Common myeloid progenitor, CD34-positive (primary cell): ENCODE results near the gene COX6B2.

Experiments used
- CTCF ChIA-PET: fragments of 350-600 bp; sonication (Branson Sonifier 250); formaldehyde crosslinking; loops from one replicate; lab custom pipeline; 2021; ENCODE audit warnings: antibody characterized with exemption; lab: Charles Lee
- POLR2A ChIA-PET: fragments of 350-600 bp; sonication (Branson Sonifier 250); formaldehyde crosslinking; loops from one replicate; lab custom pipeline; 2021; ENCODE audit warnings: antibody characterized with exemption; lab: Charles Lee
- DNase-seq, 3 donors: peaks; one replicate each; pipeline versions ENCODE4 v3.0.0 to v3.0.0-alpha.2; 2013
- H3K27ac ChIP-seq, 2 experiments: 1 replicate in 1 of 2; 2 replicates in 1 of 2; pipeline ENCODE4 v1.7.0; 2013; ENCODE audit warnings: inconsistent platforms in 2 of 2, low read length in 2 of 2, mild to moderate bottlenecking in 2 of 2, low read depth in 1 of 2, moderate library complexity in 1 of 2; ENCODE audit not compliant: severe bottlenecking in 2 of 2, insufficient read depth in 1 of 2, poor library complexity in 1 of 2
- H3K27me3 ChIP-seq, 5 experiments: replicated peaks in 2 of 5; 1 replicate in 3 of 5; 2 replicates in 2 of 5; pipeline versions ENCODE4 v1.6.1 to v1.7.0; 2013; ENCODE audit warnings: low read length in 4 of 5, mild to moderate bottlenecking in 2 of 5, moderate library complexity in 2 of 5, inconsistent platforms in 1 of 5; ENCODE audit not compliant: insufficient read depth in 5 of 5, control insufficient read depth in 4 of 5
- H3K36me3 ChIP-seq, 4 experiments: 1 replicate in 2 of 4; 2 replicates in 2 of 4; pipeline versions ENCODE4 v1.6.1 to v1.7.0; 2013; ENCODE audit warnings: low read length in 3 of 4, control low read depth in 1 of 4, mild to moderate bottlenecking in 1 of 4; ENCODE audit not compliant: control insufficient read depth in 4 of 4, insufficient read depth in 4 of 4
- H3K4me1 ChIP-seq, 4 experiments: 1 replicate in 3 of 4; 2 replicates in 1 of 4; pipeline versions ENCODE4 v1.6.1 to v1.7.1; 2013; ENCODE audit warnings: low read length in 3 of 4, mild to moderate bottlenecking in 3 of 4, control low read depth in 1 of 4, inconsistent platforms in 1 of 4, moderate library complexity in 1 of 4; ENCODE audit not compliant: control insufficient read depth in 4 of 4, insufficient read depth in 4 of 4; ENCODE audit errors: control extremely low read depth in 1 of 4
- H3K4me3 ChIP-seq, 7 experiments: 1 replicate in 4 of 7; 2 replicates in 3 of 7; pipeline versions ENCODE4 v1.5.1 to v1.7.0; 2013; ENCODE audit warnings: mild to moderate bottlenecking in 7 of 7, low read length in 6 of 7, moderate library complexity in 6 of 7, inconsistent platforms in 2 of 7, low read depth in 2 of 7, control low read depth in 1 of 7; ENCODE audit not compliant: insufficient read depth in 4 of 7, control insufficient read depth in 1 of 7; ENCODE audit errors: extremely low read depth in 1 of 7
- H3K9me3 ChIP-seq, 5 experiments: 1 replicate in 4 of 5; 2 replicates in 1 of 5; pipeline versions ENCODE4 v1.6.1 to v1.7.1; 2013; ENCODE audit warnings: low read length in 4 of 5, mild to moderate bottlenecking in 2 of 5, inconsistent platforms in 1 of 5, low read depth in 1 of 5, moderate library complexity in 1 of 5; ENCODE audit not compliant: control insufficient read depth in 4 of 5, insufficient read depth in 2 of 5; ENCODE audit errors: control extremely low read depth in 1 of 5
- WGBS: methylation state at CpG from one replicate; pipeline ENCODE4 v1.1.5; 2013; ENCODE audit not compliant: insufficient coverage; 5-methylcytosine and 5-hydroxymethylcytosine counted together

COX6B2 gene

DNA sequence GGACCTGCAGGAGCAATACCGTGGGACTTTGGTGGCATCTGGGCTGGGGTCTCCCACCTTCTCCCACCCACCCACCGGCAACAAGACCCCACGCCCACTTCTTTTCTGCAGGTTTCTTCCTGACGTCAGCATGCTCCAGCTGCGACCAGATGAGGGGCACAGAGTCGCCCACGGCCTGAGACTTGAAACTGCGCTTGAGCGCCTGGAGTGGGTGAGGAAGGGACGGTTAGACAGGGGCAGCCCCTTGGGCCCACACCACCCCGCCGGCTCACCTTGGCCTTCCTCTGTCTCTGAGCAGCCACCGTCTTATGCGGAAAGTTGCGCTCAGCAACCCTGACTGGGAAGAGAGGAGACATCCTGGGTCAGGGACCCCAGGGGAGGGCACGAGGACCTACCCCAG is 6.4 kb upstream of the COX6B2 start:
- Histone ChIP-seq H3K9me3 (no peaks in the 10 kb centered on the region), H3K36me3 (no peaks in the 10 kb centered on the region), H3K4me1 (no peaks in the 10 kb centered on the region), H3K27ac (no peak overlapping the region), H3K27me3 (peaks cover 0 to 15% (median under 1%) of the 10 kb centered on the region in 5 experiments), H3K4me3 (no peak overlapping the region)
- 91% methylated on average over 13 of the region's 16 CpGs for WGBS
- DNase-seq, result no peak
- CTCF ChIA-PET, result no interaction called here
- POLR2A ChIA-PET, result no interaction called here

DNA sequence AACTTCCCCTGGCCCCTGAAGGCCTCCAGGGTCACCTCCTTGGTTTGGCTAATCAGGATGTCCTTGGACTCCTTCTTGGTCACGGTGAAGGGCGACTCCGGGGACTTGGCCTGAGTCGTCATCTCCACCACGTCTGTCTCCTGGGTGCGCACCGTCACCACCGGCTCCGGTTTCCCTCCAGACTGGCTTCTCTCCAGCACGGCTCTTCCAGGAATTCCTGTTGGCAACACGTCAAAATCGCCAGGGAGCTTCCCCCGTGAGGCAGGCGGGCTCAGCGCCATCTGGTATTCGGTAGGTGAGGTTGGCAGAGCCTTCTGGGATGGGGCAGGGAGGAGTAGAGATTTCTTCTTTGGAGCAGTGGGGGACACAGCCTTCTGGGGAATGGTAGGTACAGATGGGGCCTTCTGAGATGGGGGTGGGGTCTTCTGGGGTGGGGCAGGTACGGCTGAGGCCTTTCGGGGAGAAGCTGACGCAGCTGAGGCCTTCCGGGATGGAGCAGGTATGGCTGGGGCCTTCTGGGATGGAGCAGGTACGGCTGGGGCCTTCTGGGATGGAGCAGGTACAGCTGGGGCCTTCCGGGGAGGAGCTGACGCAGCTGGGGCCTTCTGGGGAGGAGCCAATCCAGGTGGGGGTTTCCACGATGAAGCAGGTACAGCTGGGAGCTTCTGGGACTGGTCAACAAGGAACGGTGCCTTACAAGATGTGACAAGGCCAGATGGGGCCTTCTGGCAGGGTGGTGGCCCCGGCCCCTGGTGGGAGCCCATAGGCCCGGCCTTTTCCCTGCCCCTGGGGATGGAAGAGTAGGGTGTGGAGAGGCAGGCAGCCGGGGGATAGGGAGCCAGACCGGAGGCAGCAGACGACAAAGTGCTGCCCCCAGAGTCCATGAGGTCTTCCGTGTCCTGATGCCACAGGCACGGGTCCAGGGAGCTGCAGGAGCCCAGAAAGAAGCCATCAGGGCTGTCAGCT is 4.7 kb upstream of the COX6B2 start:
- H3K4me1 ChIP-seq, result peaks cover 0 to 8% (median 4%) of the 10 kb centered on the region in 4 experiments
- no peaks in the 10 kb centered on the region for H3K36me3 ChIP-seq
- no peak overlapping the region for H3K4me3 ChIP-seq
- WGBS, result 89% methylated on average over 28 of the region's 32 CpGs
- H3K27ac ChIP-seq, result no peak overlapping the region
- DNase-seq, result no peak
- POLR2A ChIA-PET, result no interaction called here
- peaks cover 0 to 29% (median 8%) of the 10 kb centered on the region in 5 experiments for H3K27me3 ChIP-seq
- CTCF ChIA-PET, result interaction anchor here (0.6 to 1.4 kb wide), 3 partner anchors 12 to 19 kb away, joined by 3 read pairs; no protein-coding TSS in a partner anchor
- H3K9me3 ChIP-seq, result no peaks in the 10 kb centered on the region

DNA sequence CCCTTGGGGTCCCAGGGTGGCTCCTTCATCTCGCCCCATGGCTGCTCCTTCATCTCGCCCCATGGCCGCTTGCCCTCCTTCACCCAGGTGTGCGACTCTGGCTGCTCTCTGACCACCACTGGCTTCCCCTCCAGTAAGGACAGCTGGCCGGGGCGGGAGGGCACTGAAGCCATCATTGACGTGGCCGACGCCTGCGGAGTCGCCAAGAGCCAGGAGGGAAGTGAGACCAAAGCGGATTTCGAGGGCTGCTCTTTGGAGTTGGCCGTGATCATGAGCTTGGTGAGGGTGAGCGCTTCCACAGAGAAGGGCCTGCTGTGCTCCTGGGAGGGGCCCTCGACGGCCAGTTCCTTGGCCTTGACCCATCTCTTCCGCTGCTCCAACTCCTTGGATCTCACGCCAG is 4.0 kb upstream of the COX6B2 start:
- H3K4me3 ChIP-seq, result no peak overlapping the region
- H3K9me3 ChIP-seq, result no peaks in the 10 kb centered on the region
- no peak for DNase-seq
- peaks cover 0 to 14% (median 9%) of the 10 kb centered on the region in 4 experiments for H3K4me1 ChIP-seq
- no peaks in the 10 kb centered on the region for H3K36me3 ChIP-seq
- H3K27me3 ChIP-seq, result peaks cover 0 to 37% (median 8%) of the 10 kb centered on the region in 5 experiments
- WGBS, result 89% methylated on average over 18 of the region's 19 CpGs
- CTCF ChIA-PET, result interaction anchor here (1.3 kb wide), 1 partner anchor 11 kb away, joined by 3 read pairs; no protein-coding TSS in a partner anchor
- no peak overlapping the region for H3K27ac ChIP-seq
- POLR2A ChIA-PET, result no interaction called here

DNA sequence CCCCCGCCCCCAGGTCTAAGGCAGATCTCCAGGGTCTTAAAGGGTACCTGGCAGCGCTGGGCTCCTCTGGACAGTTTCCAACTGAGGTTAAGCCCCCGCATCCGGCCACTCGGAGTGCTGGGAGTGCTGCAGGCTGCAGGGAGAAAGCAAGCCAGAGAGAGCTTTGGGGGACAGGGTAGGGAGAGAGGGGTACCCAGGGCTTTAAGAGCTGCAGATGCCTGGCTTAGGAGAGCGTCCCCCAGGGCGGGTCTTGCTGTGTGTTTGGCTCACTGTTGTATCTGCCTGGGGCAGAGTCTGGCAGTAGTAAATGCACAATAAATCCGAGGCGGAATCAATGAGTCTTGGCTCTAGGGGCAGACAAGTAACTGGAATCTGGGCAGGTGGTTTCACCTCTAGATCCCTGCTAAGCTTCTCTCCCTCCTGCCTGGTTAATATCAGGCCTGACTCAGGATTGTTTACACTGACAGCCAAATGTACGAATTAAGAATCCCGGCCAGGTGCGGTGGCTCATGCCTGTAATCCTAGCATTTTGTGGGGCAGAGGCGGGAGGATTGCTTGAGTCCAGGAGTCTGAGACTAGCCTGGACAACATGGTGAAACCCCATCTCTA is 798 bp upstream of the COX6B2 start:
- H3K4me3 ChIP-seq, result no peak overlapping the region
- H3K27me3 ChIP-seq, result peaks cover 4 to 62% (median 26%) of the 10 kb centered on the region in 5 experiments
- H3K9me3 ChIP-seq, result no peaks in the 10 kb centered on the region
- peaks cover 0 to 20% (median 15%) of the 10 kb centered on the region in 4 experiments for H3K4me1 ChIP-seq
- CTCF ChIA-PET, result interaction anchor here (0.6 to 1.1 kb wide), 2 partner anchors 26 to 152 kb away, joined by 3 read pairs; no protein-coding TSS in a partner anchor
- H3K27ac ChIP-seq, result no peak overlapping the region
- POLR2A ChIA-PET, result no interaction called here
- H3K36me3 ChIP-seq, result no peaks in the 10 kb centered on the region
- whole genome bisulfite sequencing, result 58% methylated on average over 11 of the region's 13 CpGs
- DNase-seq, result peak in 2 of 3 donors; percentile 46 to 48

DNA sequence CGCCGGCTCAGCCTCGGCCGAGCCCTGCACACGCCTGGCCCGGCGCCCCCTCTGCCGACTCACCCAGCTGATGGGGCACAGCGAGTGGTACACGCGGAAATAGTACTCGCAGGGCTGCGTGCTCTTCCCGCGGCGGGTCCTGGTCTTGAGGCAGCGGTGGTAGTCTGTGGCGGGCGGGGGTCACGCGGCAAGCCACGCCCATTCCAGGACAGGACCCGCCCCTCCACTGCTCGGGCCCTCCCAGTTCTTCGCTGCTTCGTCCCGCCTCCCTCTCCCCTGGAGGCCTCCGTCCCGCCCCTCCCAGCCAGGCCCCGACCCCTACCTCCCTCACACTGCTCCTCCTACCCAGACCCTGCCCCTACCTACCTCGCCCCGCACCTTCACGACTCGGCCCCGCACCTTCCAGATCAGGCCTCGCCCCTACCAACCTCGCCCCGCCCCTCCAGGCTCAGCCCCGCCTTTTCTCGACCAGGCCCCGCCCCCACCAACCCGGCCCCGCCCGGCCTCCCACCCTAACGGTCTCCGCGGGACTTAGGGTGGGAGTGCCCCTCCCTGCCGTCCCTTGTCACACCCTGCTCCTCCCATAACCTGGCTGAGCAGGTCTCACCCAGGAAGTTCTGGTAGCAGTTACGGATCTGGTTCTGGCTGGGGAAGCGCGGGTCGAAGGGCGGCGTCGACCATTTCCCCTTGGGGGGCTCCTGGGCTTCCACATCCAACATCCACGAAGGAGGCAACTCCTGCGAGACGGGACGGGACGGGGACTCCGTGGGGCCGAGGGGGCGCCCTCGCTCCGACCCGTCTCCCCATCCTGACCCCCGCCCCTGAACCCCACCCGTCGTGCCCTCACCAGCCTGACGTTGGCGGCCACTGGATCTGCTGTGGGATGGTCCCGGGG is 469 bp downstream of the COX6B2 start:
- DNase-seq, result peak; percentile 68 to 85 (median 78)
- ChIA-PET POLR2A (interaction anchor here (1.0 kb wide), 1 partner anchor 15 kb away, joined by 3 read pairs; no protein-coding TSS in a partner anchor), CTCF (no interaction called here)
- Histone ChIP-seq H3K27ac (no peak overlapping the region), H3K27me3 (peaks cover 4 to 62% (median 26%) of the 10 kb centered on the region in 5 experiments), H3K4me3 (peak overlapping the region; percentile 10 to 77 (median 58)), H3K4me1 (peaks cover 0 to 20% (median 15%) of the 10 kb centered on the region in 4 experiments), H3K9me3 (no peaks in the 10 kb centered on the region), H3K36me3 (peaks cover 0 to 2% (median 0%) of the 10 kb centered on the region in 4 experiments)
- 1% methylated on average over 60 of the region's 72 CpGs for WGBS

DNA sequence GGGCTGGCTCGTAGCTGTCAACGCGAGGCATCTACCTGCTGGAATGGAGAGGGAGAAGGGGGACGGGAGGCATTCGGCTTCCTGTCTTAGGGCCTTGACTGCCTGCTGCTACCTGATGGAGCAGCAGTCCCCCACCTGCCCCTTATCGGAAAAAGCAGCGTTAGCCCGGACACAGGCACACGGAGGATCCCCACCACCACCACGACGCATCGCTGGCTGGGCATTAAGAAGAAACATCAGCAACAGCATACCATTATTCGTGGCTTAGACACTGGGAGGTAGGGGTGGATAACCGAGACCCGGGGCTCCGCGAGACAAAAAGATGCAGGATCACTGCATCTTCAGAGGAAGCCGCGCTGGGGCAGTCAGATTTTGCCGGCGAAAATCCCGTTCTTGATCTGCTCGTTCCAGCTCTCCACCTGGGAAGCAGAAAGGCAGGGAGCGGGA is 1.1 kb downstream of the COX6B2 start:
- Histone ChIP-seq H3K27me3 (peaks cover 4 to 62% (median 26%) of the 10 kb centered on the region in 5 experiments), H3K27ac (no peak overlapping the region), H3K36me3 (peaks cover 0 to 3% (median 1%) of the 10 kb centered on the region in 4 experiments), H3K4me1 (peaks cover 0 to 20% (median 15%) of the 10 kb centered on the region in 4 experiments), H3K9me3 (no peaks in the 10 kb centered on the region), H3K4me3 (peak overlapping the region; percentile 10 to 77 (median 58))
- 3% methylated on average over 18 of the region's 24 CpGs for WGBS
- CTCF ChIA-PET, result interaction anchor here (1.6 kb wide), 1 partner anchor 30 kb away, joined by 5 read pairs; the partner anchor contains the start of gene TMEM238
- POLR2A ChIA-PET, result interaction anchor here (1.0 kb wide), 1 partner anchor 15 kb away, joined by 3 read pairs; no protein-coding TSS in a partner anchor
- no peak for DNase-seq
